MM.1S (cell line): ENCODE data around the gene C1QTNF9B.

Experiments used
- DNase-seq: peaks from one replicate; pipeline ENCODE4 v3.0.0-alpha.2; 2015
- H2AFZ ChIP-seq: fragments of 300-600 bp; sonication (generic); 2 replicates; pipeline ENCODE4 v1.6.0; 2016; ENCODE audit warnings: antibody characterized with exemption, low read length
- H3F3A ChIP-seq: fragments of 300-600 bp; sonication (generic); 2 replicates; pipeline ENCODE4 v1.6.1; 2016; ENCODE audit warnings: mild to moderate bottlenecking, antibody characterized with exemption, low read length, moderate library complexity, mixed read lengths; ENCODE audit not compliant: insufficient read depth
- H3K27ac ChIP-seq: fragments of 300-600 bp; sonication (generic); 2 replicates; pipeline ENCODE4 v1.5.1; 2016; ENCODE audit warnings: mild to moderate bottlenecking, low read length
- H3K27me3 ChIP-seq: fragments of 300-600 bp; sonication (generic); replicated peaks from 2 replicates; pipeline ENCODE4 v1.6.0; 2016; ENCODE audit warnings: low read length; ENCODE audit not compliant: insufficient read depth
- H3K36me3 ChIP-seq: fragments of 300-600 bp; sonication (generic); replicated peaks from 2 replicates; pipeline ENCODE4 v1.6.1; 2016; ENCODE audit warnings: mild to moderate bottlenecking, low read length, mixed read lengths; ENCODE audit not compliant: insufficient read depth
- H3K4me1 ChIP-seq: fragments of 300-600 bp; sonication (generic); 2 replicates; pipeline ENCODE4 v1.6.1; 2016; ENCODE audit warnings: low read length, mixed read lengths
- H3K4me2 ChIP-seq: fragments of 300-600 bp; sonication (generic); 2 replicates; pipeline ENCODE4 v1.6.0; 2016; ENCODE audit warnings: low read depth, low read length
- H3K4me3 ChIP-seq: fragments of 300-600 bp; sonication (generic); 2 replicates; pipeline ENCODE4 v1.5.1; 2016; ENCODE audit warnings: low read length, mixed read lengths
- H3K79me2 ChIP-seq: fragments of 300-600 bp; sonication (generic); 2 replicates; pipeline ENCODE4 v1.6.1; 2016; ENCODE audit warnings: mixed run types, low read length, mixed read lengths
- H3K9ac ChIP-seq: fragments of 300-600 bp; sonication (generic); 2 replicates; pipeline ENCODE4 v1.6.1; 2016; ENCODE audit warnings: low read length, mixed read lengths
- H3K9me2 ChIP-seq: fragments of 300-600 bp; sonication (generic); replicated peaks from 2 replicates; pipeline ENCODE4 v1.6.1; 2016; ENCODE audit warnings: mild to moderate bottlenecking, low read length, mixed read lengths; ENCODE audit not compliant: insufficient read depth
- H3K9me3 ChIP-seq: fragments of 300-600 bp; sonication (generic); replicated peaks from 2 replicates; pipeline ENCODE4 v1.6.1; 2016; ENCODE audit warnings: mild to moderate bottlenecking, low read length, mixed read lengths; ENCODE audit not compliant: insufficient read depth
- H4K20me1 ChIP-seq: fragments of 300-600 bp; sonication (generic); 2 replicates; pipeline ENCODE4 v1.6.1; 2016; ENCODE audit warnings: mild to moderate bottlenecking, low read length, moderate library complexity, mixed read lengths; ENCODE audit not compliant: insufficient read depth
- EZH2 ChIP-seq: fragments of 300-600 bp; sonication (generic); optimal IDR thresholded peaks from 2 replicates; pipeline ENCODE3; 2017; ENCODE audit warnings: low read depth, mild to moderate bottlenecking, antibody characterized with exemption, low read length, mixed read lengths
- EZH2phosphoT487 ChIP-seq: fragments of 300-600 bp; sonication (generic); IDR thresholded peaks from 2 replicates; pipeline ENCODE4 v1.6.1; 2018; ENCODE audit warnings: antibody characterized with exemption, low read length
- TF ChIP-seq, protein P1 (sequence below): fragments of 300-600 bp; sonication (generic); IDR thresholded peaks from 2 replicates; pipeline ENCODE4 v1.5.1; 2016; ENCODE audit warnings: antibody characterized with exemption, low read length, mixed read lengths

C1QTNF9B gene

DNA sequence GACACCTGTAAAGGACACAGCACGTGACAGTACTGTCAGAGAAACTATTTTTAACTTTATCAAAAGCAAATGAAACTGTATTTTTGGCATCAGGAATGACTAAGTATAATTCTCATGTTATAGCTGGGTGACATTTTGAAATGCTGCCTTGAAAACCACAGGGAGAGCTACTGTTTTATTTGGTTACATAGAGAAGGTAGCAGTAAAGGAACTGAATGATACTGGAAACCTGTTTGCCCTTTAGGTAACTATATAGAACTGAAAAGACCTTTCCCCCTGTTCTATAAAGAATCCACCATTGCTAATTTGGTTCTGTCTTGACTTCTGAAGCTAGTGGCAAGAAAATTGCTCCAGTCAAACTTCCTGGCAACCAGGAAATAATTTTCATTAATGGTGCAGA lies 47.2 kb downstream of the C1QTNF9B start:
- Histone ChIP-seq H3K27ac (no peak overlapping the region), H3K27me3 (no peaks in the 10 kb centered on the region), H3K9me3 (no peaks in the 10 kb centered on the region), H3K4me2 (no peak overlapping the region), H3K9ac (no peak overlapping the region), H3K4me1 (peaks cover 11% of the 10 kb centered on the region; the same call in 1 of the 2 replicates), H3K4me3 (no peak overlapping the region), H3K9me2 (no peaks in the 10 kb centered on the region), H3K36me3 (no peaks in the 10 kb centered on the region), H4K20me1 (no peaks in the 10 kb centered on the region), H3F3A (no peaks in the 10 kb centered on the region), H2AFZ (no peak overlapping the region), H3K79me2 (no peaks in the 10 kb centered on the region)
- no peak for DNase-seq
- TF ChIP-seq, protein P1, sequence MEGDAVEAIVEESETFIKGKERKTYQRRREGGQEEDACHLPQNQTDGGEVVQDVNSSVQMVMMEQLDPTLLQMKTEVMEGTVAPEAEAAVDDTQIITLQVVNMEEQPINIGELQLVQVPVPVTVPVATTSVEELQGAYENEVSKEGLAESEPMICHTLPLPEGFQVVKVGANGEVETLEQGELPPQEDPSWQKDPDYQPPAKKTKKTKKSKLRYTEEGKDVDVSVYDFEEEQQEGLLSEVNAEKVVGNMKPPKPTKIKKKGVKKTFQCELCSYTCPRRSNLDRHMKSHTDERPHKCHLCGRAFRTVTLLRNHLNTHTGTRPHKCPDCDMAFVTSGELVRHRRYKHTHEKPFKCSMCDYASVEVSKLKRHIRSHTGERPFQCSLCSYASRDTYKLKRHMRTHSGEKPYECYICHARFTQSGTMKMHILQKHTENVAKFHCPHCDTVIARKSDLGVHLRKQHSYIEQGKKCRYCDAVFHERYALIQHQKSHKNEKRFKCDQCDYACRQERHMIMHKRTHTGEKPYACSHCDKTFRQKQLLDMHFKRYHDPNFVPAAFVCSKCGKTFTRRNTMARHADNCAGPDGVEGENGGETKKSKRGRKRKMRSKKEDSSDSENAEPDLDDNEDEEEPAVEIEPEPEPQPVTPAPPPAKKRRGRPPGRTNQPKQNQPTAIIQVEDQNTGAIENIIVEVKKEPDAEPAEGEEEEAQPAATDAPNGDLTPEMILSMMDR, result no peak
- TF ChIP-seq EZH2phosphoT487 (no peak), EZH2 (no peak)

DNA sequence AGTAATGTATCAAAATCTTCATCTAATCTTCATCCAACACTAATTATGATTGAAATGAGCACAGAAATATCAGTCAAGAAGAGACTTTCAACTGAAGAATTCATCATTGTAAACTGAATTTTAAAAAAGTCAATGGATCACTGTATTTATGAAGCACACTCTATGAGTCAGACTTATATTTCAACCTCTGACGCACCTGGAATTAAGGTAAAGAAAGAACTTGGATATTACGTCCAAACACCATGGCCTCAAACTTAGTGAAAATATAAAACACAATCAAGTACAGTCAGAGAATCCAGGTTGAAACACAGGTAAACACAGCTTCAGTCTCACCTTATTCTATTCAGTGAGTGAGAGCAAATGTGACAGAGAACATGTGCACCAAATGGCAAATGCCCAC lies 47.6 kb downstream of the C1QTNF9B start:
- no peaks in the 10 kb centered on the region for H3K9me2 ChIP-seq
- no peaks in the 10 kb centered on the region for H3F3A ChIP-seq
- peaks cover 11% of the 10 kb centered on the region; the same call in 1 of the 2 replicates for H3K4me1 ChIP-seq
- H3K36me3 ChIP-seq, result no peaks in the 10 kb centered on the region
- no peak overlapping the region for H3K27ac ChIP-seq
- TF ChIP-seq, protein P1, result no peak
- no peaks in the 10 kb centered on the region for H3K9me3 ChIP-seq
- no peak overlapping the region for H3K4me2 ChIP-seq
- H3K79me2 ChIP-seq, result no peaks in the 10 kb centered on the region
- H3K27me3 ChIP-seq, result no peaks in the 10 kb centered on the region
- no peaks in the 10 kb centered on the region for H4K20me1 ChIP-seq
- H3K9ac ChIP-seq, result no peak overlapping the region
- H2AFZ ChIP-seq, result no peak overlapping the region
- no peak overlapping the region for H3K4me3 ChIP-seq
- no peak for DNase-seq

DNA sequence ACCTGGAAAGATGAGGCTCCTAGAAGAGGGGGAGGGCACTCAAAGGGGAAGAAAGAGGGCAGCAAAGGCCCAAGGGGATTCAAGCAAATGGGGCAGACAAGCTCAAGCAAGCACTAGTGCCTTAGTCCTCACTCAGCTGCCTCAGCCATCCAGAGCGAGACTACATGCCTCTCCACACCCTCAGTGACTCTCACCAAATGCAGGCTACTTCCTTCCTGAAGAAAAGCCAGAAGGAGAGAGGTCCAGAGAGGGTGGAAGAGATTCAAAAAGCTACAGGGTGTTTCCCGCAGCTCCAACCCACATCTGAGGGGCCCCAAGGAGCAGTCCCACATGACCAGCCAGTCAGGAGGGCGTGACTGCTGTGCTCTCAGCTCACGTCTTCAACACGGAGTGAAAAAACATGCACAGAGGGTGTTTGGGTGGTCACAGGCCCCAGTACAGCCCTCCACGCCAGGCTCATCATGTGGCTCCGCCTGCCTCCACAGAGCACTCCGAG lies 48.6 kb downstream of the C1QTNF9B start:
- Histone ChIP-seq H3K9me2 (no peaks in the 10 kb centered on the region), H3K9ac (no peak overlapping the region), H3K36me3 (no peaks in the 10 kb centered on the region), H3F3A (no peaks in the 10 kb centered on the region), H3K27me3 (no peaks in the 10 kb centered on the region), H3K4me2 (no peak overlapping the region), H3K27ac (no peak overlapping the region), H4K20me1 (no peaks in the 10 kb centered on the region), H3K4me3 (no peak overlapping the region), H3K4me1 (peaks cover 11% of the 10 kb centered on the region; the same call in 1 of the 2 replicates), H3K9me3 (no peaks in the 10 kb centered on the region), H2AFZ (no peak overlapping the region), H3K79me2 (no peaks in the 10 kb centered on the region)
- TF ChIP-seq, protein P1, result no peak
- TF ChIP-seq EZH2phosphoT487 (no peak), EZH2 (no peak)
- DNase-seq, result no peak
